HG02852 (cell line): ENCODE results near the gene SORL1.

ENCODE experiments used
- ATAC-seq: cut with Tn5 transposase; IDR thresholded peaks from one replicate; pipeline ENCODE4 v1.9.1; 2021; ENCODE audit warnings: mild to moderate bottlenecking, moderate library complexity; ENCODE audit not compliant: unreplicated experiment

The SORL1 gene

DNA sequence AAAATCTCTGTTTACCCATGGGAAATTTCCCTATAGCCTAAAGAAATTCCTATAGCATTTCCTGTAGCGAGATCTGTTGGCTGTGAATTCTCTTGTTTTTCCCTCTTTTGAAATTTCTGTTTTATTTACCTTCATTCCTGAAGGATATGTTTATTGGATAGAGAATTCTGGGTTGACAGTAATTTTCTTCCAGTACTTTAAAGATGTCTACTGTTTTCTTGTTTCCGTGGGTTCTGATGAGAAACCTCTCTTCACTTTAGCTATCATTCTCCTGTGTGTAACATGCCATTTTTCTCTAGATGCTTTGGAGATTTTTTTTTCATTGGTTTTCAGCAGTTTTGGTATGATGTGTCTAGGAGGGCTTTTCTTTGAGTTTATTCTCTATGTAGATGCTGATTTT is 78.1 kb downstream of the SORL1 start:
- no peak for ATAC-seq

DNA sequence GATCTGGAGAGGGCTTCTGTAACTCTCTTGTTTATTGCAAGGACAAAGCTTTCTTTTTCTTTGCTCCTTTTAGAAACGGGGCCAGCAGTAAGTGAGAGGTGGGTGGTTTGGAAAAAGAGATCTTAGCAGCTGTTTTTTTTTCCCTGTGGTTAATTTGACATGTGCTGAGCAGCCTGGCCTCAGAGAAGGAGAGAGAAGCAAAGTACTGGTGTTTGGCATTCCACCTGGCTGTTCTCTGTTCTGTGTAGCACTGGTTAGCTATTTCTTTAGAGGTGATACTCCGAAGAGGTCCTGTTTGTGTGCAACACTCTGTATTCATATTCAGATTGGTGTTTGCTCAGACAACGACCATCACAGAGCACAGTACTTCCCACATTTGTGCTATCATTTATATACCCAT is 81.5 kb downstream of the SORL1 start:
- ATAC-seq = no peak

DNA sequence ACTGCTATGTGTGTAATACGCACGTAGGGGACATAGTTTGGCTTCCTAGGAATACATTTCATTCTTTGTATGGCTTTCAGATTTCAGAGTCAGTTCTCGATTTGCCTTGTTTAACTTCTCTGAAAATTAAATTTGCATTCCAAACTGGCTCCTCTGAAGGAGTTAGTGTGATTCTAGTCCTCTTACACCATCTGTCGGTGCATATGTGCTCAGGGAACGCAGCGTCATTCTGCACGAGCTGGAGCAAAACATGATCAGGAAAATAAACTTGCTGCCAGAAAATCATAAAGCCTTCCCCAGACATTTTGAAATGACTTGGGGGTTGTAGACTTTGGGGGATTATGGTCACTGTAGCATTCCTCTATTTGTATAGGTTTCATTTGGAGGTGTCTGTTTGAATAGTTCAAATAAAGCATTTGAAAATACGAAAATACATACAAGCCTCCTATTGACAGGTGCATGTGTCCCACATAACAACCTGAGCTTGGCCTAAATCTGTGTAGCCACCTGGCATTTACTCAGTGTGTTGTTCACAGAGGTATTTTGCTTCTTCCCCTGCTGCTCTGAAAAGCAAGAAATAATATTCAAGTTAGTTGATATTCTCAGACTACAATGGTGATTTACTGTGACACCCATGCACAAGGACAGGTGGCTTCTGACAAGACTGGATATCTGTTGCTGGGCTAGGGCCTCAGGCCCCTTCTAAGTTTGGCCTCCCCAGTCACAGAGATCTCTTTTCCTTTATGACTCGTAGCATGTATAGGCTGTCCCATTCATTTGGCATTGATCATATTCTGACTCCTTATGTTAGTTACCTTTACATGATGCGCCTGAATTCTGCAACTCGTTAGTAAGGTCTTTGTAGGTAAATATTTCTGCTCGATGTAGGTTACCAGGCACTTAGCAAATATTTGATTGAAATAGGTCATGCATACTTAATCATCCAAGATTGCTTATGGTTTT is 82.3 kb downstream of the SORL1 start:
- ATAC-seq = no peak

DNA sequence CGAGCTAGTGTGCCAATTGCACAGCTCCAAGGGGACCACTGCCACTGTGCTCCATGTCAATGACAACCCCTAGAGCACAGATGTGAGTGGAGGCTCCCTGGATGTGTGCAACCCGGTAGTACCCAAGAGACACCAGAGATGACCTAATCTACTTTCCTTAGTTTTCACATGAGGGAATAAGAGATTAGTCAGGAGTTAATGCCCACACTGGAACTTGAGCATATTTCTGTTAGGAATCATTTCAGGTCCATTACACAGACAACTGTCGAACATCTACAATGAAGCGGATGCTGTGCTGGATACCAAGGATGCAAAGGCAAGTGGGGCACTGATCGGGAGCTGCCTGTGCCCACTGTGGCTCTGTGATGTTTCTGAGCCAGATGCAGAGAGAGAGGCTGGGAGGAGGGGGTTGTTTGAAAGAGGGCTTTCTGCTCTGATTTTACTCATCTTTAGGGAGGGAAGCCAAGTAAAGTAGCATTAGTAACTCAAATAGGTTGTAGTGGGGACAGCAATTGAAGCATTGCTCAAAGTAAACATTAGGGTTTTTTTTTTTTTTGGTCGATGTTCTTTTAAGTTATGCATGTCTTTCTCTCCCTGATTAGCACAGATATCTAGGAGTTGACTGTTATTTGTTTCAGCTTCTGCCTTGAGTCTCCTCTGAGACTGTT is 83.1 kb downstream of the SORL1 start:
- no peak for ATAC-seq

DNA sequence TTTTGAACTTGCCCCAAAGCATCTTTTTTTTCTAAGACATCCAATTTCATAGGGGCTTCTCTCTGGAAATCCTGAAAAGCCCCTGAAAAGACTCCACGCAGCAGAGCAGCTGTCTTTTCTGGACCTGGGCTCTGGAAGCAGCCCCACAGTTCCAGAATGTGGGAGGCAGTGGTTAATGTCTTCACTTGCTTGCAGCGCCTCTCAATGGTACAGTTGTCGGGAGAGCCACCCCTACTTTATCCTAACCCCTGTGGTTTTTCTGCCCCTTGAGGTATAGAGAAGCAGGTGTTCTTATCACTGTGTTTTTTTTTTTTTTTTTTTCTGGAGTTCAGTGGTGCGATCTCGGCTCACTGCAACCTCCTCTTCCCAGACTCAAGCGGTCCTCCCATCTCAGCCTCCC is 84.0 kb downstream of the SORL1 start:
- ATAC-seq = no peak

DNA sequence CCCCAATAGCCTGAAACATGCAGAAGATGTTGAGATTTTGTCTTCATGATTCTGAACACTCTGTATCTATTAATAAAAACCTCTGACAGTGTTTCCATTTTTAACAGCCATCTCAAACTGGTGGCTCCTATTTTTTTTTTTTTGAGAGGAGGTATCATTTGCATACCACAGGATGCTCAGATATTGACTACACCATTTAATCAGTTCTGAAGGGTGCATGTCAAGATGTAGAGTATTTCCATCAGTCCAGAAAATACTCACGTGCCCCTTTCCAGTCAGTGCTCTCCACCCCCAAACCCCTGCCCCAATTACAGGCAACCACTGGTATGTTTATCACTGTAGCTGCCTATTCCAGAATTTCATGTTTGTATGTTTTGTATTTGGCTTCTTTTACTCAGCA is 85.9 kb downstream of the SORL1 start:
- peak; percentile 79 for ATAC-seq

DNA sequence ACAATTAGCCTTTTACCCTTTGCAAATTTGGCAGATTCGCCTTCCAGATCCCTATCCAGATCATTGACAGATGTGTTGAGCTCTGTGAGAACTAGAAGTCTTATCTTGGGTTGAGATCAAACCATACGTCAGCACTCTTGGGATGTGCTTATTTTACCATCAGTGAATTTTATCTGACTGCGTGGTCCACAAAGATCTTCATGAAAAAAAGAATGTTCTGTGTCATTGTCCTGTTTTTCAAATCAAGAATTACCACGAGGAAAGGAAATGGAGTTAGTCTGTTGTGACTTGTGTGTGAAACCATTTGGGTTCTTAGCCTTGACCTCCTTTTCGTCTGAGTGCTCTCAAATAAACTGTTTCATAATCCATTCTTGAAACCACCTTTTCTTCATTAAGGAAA is 86.9 kb downstream of the SORL1 start:
- no peak for ATAC-seq

DNA sequence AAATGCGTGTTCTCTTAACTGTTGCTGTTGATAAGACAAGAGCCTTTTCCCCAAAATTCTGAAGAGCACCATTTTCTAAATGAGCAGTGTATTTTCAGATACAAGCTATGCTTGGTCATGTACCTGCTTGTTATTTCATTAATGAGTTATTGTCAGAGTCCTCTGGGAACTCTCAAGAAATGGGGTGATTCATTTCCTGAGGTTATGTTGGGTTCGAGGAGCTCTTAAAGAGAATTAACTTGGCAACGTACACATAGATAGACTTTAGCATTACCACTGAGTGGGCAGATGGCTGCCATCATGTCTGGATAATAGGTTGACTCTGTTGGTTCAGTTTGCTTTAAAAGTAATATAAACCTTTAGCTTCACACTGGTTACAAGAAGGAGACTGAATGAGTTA is 88.5 kb downstream of the SORL1 start:
- no peak for ATAC-seq

DNA sequence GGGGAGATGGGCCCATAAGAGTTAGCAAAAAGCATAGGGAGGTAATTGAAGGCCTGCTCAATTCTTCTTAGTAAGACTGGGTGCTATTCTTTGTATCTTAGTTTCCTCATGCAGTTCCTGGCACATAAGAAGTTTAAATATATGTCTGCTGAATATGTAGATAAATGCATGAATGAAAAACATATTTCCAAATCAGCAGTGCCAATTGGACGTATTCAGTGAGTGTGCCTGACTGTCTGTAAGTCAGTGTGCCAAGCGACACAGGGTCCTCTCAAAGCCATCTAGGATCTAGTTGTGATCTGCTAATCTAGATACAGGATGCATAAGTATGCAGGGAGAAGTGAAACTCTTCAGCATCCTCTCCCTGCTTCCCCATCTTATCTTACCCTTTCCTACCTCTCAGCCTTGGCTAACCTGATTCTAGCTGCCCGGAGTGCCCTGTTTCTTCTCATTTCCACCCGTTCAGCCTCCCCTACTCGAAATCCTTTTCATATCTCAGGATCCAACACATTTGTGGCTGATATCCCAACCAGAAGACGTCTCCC is 91.8 kb downstream of the SORL1 start:
- ATAC-seq = no peak

DNA sequence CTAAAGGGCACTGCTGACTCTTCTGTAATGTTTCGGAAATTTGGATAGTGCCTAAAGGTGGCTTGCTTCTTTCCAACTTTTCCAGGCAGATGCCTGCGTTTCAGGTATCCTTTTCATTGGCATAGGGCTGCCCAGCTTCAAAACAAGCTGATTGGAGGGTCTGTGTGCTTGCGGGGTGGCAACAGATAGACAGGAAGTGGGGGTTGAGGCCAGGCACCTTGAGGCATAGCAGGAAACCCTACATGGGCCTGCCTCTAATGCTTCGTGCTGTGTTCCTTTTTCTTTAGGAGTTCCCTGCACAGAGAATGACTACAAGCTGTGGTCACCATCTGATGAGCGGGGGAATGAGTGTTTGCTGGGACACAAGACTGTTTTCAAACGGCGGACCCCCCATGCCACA is 92.8 kb downstream of the SORL1 start:
- no peak for ATAC-seq

DNA sequence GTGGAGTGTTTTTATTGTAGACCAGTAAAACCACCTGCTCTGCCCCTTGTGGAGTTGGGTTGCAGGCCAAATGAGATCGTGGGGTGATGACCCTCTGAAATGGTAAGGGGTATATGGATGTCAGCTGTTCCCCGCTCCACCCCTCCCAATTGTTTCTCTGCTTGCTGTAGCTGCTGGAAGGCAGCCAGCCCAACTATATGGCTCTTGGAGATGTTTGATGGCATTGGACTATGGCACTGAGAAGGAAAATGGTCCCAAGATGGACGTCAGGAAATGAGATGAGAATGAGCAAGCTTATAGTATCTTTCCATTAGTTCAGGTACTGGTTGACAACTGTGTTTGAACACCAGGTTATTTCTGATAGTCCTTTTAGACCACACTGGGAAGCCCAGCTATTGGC is 95.5 kb downstream of the SORL1 start:
- no peak for ATAC-seq

DNA sequence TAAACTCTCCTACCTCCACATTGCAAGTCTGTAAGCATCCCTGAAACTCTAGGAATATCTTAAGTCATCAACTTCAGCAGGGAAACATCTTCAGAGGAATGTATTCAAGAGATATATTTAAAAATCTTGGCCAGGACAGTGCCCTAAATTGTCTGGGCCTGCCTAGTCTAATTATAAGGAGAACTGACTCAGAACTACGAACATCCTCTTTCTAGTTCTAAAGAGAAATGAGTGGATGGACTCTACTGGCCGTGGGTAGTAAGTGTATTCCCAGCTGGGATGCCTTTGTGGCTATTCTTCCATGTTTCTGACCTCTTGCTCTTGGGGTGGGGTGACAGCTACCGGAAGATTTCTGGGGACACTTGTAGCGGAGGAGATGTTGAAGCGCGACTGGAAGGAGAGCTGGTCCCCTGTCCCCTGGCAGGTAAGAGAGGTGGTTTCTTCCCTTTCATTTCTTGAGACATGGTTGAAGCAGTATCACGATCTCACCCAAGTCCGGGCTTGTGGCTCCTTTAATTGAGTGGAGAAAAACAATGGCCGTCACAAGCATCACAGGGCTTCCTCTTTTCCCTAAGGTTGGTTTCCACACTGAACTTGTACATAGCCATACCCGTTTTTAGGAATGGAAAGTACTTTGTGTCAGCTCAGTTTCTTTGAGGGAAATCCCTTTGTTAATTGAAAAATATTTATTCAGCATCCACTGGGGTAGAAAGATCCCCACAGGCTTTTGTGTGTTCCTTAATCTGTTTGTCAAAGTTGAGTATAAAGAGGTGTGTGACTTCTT is 98.3 kb downstream of the SORL1 start:
- ATAC-seq = no peak

DNA sequence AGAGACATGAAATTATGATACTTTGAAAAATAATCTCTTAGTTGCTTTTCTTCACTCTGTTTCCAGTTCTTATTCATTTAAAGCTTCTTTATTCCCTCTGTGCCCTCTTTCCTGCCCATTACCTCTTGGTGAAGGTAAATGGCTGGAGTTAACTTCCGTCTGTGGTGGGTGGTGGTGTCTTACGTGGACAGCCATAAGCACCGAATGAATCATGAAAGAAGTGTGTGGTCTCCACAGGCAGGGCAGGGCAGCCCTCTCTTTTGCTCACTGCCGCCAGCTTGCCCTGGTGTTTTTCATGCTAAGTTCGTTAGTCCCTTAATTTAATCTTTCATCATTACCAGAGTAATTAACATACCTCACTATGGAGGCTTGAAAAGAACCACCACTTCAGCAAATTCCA is 99.3 kb downstream of the SORL1 start:
- no peak for ATAC-seq

DNA sequence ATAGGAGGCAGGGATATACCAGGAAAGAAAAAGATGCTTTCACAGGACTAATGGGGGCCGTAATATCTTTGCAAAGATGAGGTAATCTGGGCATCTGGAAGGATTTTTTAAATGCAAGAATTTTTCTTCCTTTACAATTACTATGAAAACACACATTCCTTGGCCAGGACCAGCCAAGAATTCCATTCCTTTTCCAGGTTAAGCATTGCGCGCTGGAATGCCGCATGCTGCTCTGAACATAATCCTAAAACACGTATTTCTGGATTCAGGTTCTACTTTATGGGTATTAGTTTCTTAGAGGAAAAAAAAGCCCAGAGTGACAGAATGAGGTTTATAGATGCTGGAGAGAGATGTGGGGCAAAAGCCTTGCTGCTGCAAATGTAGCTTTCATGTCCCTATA is 100.0 kb downstream of the SORL1 start:
- no peak for ATAC-seq

DNA sequence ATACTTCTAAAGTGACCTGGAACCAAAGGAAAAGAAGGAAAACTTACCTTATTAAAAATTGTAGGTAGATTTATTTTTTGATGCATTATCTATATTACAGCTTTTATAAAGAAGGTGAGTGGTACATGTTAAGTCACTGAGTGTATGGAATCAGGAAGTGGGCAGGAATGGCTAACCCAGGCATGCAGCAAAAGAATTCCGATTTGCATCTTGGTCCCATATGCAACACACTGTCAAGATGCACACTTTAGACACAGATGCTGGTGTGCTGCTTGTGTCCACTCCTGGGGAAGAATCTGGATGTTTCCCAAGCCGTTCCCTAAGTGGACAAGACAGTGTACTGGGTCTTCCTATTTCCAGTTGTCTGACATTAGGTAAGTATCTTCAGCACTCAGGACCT is 100.5 kb downstream of the SORL1 start:
- ATAC-seq = no peak

DNA sequence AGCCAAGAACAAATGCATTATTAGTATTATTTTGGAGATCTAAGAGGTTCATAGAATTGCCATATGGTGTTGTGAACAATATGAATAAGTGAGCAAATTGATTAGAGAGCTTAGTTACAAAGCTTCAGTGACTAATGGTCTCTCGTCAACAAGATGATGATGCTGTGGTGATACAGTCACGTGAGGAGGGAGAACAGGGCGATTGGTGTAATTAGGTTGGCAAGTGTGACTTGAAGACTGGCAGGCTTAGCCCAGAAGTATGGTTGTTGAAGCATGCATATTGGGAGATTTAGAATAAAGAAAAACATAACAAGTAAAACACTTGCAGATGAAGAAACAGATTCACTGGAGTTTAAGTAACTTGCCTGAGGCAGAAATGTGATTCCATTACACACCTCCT is 101.3 kb downstream of the SORL1 start:
- ATAC-seq = no peak

DNA sequence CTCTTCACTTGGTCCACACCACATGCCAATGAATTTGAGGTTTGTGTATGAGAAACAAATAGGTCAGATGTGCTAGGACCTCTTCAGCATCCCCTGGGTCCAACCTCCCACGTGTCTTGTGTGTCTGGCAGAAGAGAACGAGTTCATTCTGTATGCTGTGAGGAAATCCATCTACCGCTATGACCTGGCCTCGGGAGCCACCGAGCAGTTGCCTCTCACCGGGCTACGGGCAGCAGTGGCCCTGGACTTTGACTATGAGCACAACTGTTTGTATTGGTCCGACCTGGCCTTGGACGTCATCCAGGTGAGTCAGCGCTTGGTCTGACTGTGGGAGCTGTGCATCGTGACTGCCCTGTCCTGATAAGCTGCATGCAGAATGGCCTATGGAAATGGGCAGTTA is 101.7 kb downstream of the SORL1 start:
- no peak for ATAC-seq

DNA sequence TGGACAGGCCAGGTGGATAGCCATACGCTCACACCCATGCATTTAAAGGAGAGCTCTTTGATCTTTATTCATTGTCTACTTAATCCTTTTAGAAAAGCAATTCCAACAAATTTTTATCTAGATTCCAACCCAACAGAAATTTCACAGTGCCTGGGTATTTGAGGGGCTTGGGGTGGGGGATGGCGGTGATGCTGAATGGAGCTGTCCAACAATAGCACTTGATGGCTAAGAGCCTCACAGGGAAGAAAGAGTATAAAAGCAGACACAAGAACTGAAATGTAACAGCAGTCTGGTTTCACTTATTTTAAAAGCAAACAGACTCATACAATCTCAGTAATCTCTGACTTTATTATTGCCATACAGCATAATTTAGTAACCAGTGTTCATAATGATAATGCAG is 102.4 kb downstream of the SORL1 start:
- ATAC-seq = no peak

DNA sequence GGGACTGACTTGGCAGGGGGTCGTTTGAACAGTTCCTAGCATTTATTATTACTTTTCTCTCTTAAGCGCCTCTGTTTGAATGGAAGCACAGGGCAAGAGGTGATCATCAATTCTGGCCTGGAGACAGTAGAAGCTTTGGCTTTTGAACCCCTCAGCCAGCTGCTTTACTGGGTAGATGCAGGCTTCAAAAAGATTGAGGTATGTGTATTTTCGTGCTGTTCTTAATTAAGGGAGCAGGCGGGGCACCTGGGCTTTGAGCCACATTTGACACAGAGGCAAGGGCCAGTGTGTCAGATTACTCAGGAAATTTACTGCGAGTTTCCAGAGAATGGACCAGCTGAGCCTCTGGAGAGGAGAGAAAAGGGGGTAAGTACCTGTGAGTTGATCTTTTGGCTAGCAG is 103.0 kb downstream of the SORL1 start:
- ATAC-seq = no peak

DNA sequence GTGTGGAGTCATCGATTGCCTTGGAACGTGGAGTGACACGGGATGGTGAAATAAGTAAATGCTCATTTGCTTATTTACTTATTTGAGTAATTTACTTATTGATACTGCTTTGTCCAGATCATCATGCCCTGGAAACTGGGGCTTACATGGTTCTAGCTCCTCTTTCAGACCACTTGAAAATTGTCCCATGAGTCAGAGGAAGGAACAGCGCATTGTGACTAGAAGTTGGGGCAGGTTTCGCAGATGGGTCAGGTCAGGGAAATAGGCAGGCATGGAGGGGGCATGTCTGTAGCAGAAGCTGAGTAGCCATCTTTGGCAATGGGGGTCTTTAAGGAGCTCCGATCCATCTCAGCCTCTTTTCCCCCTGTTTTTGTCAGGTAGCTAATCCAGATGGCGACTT is 104.8 kb downstream of the SORL1 start:
- no peak for ATAC-seq

DNA sequence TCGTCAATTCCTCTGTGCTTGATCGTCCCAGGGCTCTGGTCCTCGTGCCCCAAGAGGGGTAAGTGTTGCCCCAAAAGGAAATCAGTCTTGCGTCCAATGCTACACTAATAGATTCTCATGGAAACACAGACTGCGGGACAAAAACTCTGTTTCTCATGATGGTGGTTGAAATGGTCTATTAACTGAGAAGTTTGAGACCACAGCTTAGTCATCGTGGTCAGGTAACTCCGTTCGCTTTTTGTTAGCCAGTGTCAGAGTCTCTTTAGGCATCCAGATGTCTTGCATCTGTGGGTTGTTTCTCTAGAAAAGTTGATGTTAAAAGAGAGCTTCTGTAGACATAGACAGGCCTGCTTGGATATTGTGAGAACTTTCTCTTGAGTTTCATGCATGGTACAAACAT is 105.2 kb downstream of the SORL1 start:
- ATAC-seq = peak; percentile 80
